CD1c-positive myeloid dendritic cell (primary cell): Measurements from ENCODE around the gene MOK.
"Not testable (repeated sequence)": the region's sequence is repeated elsewhere in the genome, so short reads cannot be mapped to it uniquely, and the experiment has no call there.

Experiments
- DNase-seq: peaks from one replicate; pipeline ENCODE4 v3.0.0-alpha.2; 2016; ENCODE audit errors: extremely low spot score

MOK gene

GRCh38 chr14:102304611-102305506 lies at the start of gene MOK:
MOK (minus strand) TSS chr14:102305164; CDS start chr14:102304968, 196 bp downstream.
- DNase-seq = peak; percentile 99

- DNase-seq = no peak
Measured at GRCh38 chr14:102353126-102353619, 48.2 kb upstream of the MOK start.

- DNase-seq = no peak
Measured at GRCh38 chr14:102352213-102352612, 47.2 kb upstream of the MOK start.

- DNase-seq = not testable (repeated sequence)
Measured at GRCh38 chr14:102351593-102351992, 46.6 kb upstream of the MOK start.

GRCh38 chr14:102351023-102351422 lies 46.1 kb upstream of the MOK start:
- DNase-seq = no peak

GRCh38 chr14:102348376-102348775 lies 43.4 kb upstream of the MOK start:
- DNase-seq = no peak

- no peak for DNase-seq
Measured at GRCh38 chr14:102346645-102347044, 41.7 kb upstream of the MOK start.

- no peak for DNase-seq
Measured at GRCh38 chr14:102345232-102345631, 40.3 kb upstream of the MOK start.

GRCh38 chr14:102344485-102344884 lies 39.5 kb upstream of the MOK start:
- no peak for DNase-seq

- DNase-seq = no peak
Measured at GRCh38 chr14:102344084-102344483, 39.1 kb upstream of the MOK start.

- DNase-seq = no peak
Measured at GRCh38 chr14:102342238-102342637, 37.3 kb upstream of the MOK start.

- DNase-seq = no peak
Measured at GRCh38 chr14:102341566-102341965, 36.6 kb upstream of the MOK start.

GRCh38 chr14:102338724-102339123 lies 33.8 kb upstream of the MOK start:
- DNase-seq = no peak

- no peak for DNase-seq
Measured at GRCh38 chr14:102335163-102335562, 30.2 kb upstream of the MOK start.

- DNase-seq = no peak
Measured at GRCh38 chr14:102333795-102334705, 29.1 kb upstream of the MOK start.

GRCh38 chr14:102333390-102333789 lies 28.4 kb upstream of the MOK start:
- DNase-seq = peak; percentile 29

- no peak for DNase-seq
Measured at GRCh38 chr14:102330806-102331205, 25.8 kb upstream of the MOK start.

GRCh38 chr14:102329381-102329780 lies 24.4 kb upstream of the MOK start:
- not testable (repeated sequence) for DNase-seq

- DNase-seq = no peak
Measured at GRCh38 chr14:102326583-102326982, 21.6 kb upstream of the MOK start.

GRCh38 chr14:102325791-102326345 lies 20.9 kb upstream of the MOK start:
- no peak for DNase-seq

- DNase-seq = peak; percentile 51
Measured at GRCh38 chr14:102323102-102323501, 18.1 kb upstream of the MOK start.
